Calu3 (cell line): ENCODE data around the gene GLS. TPM values are rescaled to one million over a fixed set of nuclear protein-coding genes. Genes with fewer than 3 reads are reported as not detected.

ENCODE experiments used
- BruUV-seq: library from RNA; stranded (reverse); fragments of 400-500 nt; replicated peaks from 2 replicates; lab custom pipeline; 2021; lab: Mats Ljungman, UMichigan
- CTCF ChIA-PET: fragments of 300-600 bp; sonication (Branson Sonifier 250); formaldehyde crosslinking; loops from one replicate; lab custom pipeline; 2022; ENCODE audit warnings: antibody characterized with exemption; lab: Charles Lee
- DNase-seq: peaks from one replicate; pipeline ENCODE4 v3.0.0; 2022
- H3K27ac Mint-ChIP-seq: one replicate; pipeline ENCODE4 v1.8.0; 2022; ENCODE audit warnings: mixed read lengths; ENCODE audit not compliant: unreplicated experiment
- H3K27me3 Mint-ChIP-seq: one replicate; pipeline ENCODE4 v1.8.0; 2022; ENCODE audit warnings: mixed read lengths; ENCODE audit not compliant: unreplicated experiment
- H3K36me3 Mint-ChIP-seq: one replicate; pipeline ENCODE4 v1.8.0; 2022; ENCODE audit warnings: mild to moderate bottlenecking, moderate library complexity, mixed read lengths; ENCODE audit not compliant: insufficient read depth, unreplicated experiment
- H3K4me1 Mint-ChIP-seq: one replicate; pipeline ENCODE4 v1.8.0; 2022; ENCODE audit warnings: mild to moderate bottlenecking, low read depth, mixed read lengths; ENCODE audit not compliant: unreplicated experiment
- H3K4me3 Mint-ChIP-seq: one replicate; pipeline ENCODE4 v1.8.0; 2022; ENCODE audit warnings: mild to moderate bottlenecking, low read depth, moderate library complexity, mixed read lengths; ENCODE audit not compliant: unreplicated experiment
- H3K9me3 Mint-ChIP-seq: one replicate; pipeline ENCODE4 v1.8.0; 2022; ENCODE audit warnings: low read depth, mixed read lengths; ENCODE audit not compliant: unreplicated experiment
- CTCF ChIP-seq: fragments of 200-600 bp; IDR thresholded peaks from one replicate; pipeline ENCODE4 v1.8.0; 2022; ENCODE audit warnings: antibody characterized with exemption; ENCODE audit not compliant: unreplicated experiment
- intact Hi-C: fragments of 100-400 bp; cut with micrococcal nuclease; formaldehyde crosslinking; loops from one replicate; pipeline ENCODE4 v1.10.0; 2022; ENCODE audit not compliant: unreplicated experiment
- total RNA-seq: library from RNA; stranded (reverse); gene quantifications from 2 replicates; pipeline ENCODE4 v1.2.3, GENCODE V29; 2022

Gene GLS
- total RNA-seq, 1 experiment from 2014 or later: 115 TPM

- no TSS peak for BruUV-seq
- Mint-ChIP-seq H3K27ac (no peak overlapping the region), H3K36me3 (peaks cover 44% of the 10 kb centered on the region), H3K4me3 (no peak overlapping the region), H3K4me1 (no peaks in the 10 kb centered on the region), H3K27me3 (no peaks in the 10 kb centered on the region), H3K9me3 (no peaks in the 10 kb centered on the region)
- CTCF ChIA-PET: interaction anchor here (0.8 kb wide), 1 partner anchor 419 kb away, joined by 3 read pairs; no protein-coding TSS in a partner anchor
- no peak for TF ChIP-seq CTCF
- no peak for DNase-seq
- intact Hi-C loops: no loop called here
Measured at GRCh38 chr2:190964170-190964795, 83.7 kb downstream of the GLS start.

- Mint-ChIP-seq H3K4me1 (no peaks in the 10 kb centered on the region), H3K27ac (no peak overlapping the region), H3K4me3 (no peak overlapping the region), H3K9me3 (no peaks in the 10 kb centered on the region), H3K27me3 (no peaks in the 10 kb centered on the region), H3K36me3 (peaks cover 47% of the 10 kb centered on the region)
- CTCF ChIA-PET: no interaction called here
- BruUV-seq: no TSS peak
- no peak for TF ChIP-seq CTCF
- no peak for DNase-seq
- intact Hi-C loops: no loop called here
Measured at GRCh38 chr2:190965580-190966222, 85.1 kb downstream of the GLS start.

- BruUV-seq: no TSS peak
- H3K36me3 Mint-ChIP-seq: peaks cover 59% of the 10 kb centered on the region
- no peak overlapping the region for H3K4me3 Mint-ChIP-seq
- no peak for TF ChIP-seq CTCF
- H3K27me3 Mint-ChIP-seq: no peaks in the 10 kb centered on the region
- DNase-seq: no peak
- H3K27ac Mint-ChIP-seq: no peak overlapping the region
- H3K9me3 Mint-ChIP-seq: no peaks in the 10 kb centered on the region
- H3K4me1 Mint-ChIP-seq: no peaks in the 10 kb centered on the region
- CTCF ChIA-PET: no interaction called here
- intact Hi-C loops: no loop called here
Measured at GRCh38 chr2:190968522-190968921, 87.9 kb downstream of the GLS start.

- no peaks in the 10 kb centered on the region for H3K4me1 Mint-ChIP-seq
- H3K27me3 Mint-ChIP-seq: no peaks in the 10 kb centered on the region
- H3K9me3 Mint-ChIP-seq: no peaks in the 10 kb centered on the region
- no TSS peak for BruUV-seq
- TF ChIP-seq CTCF: no peak
- DNase-seq: no peak
- CTCF ChIA-PET: no interaction called here
- intact Hi-C loops: no loop called here
- no peak overlapping the region for H3K27ac Mint-ChIP-seq
- peaks cover 59% of the 10 kb centered on the region for H3K36me3 Mint-ChIP-seq
- no peak overlapping the region for H3K4me3 Mint-ChIP-seq
Measured at GRCh38 chr2:190970160-190970559, 89.5 kb downstream of the GLS start.
